Right lobe of liver (tissue), 4 donors: ENCODE measurements around the gene RNF212.

ENCODE experiments used
- CTCF ChIP-seq, 4 donors: fragments of 200-600 bp in 3 of 4; fragments of 450-650 bp in 1 of 4; IDR thresholded peaks; one replicate each; pipeline versions ENCODE4 v1.5.1 to v1.8.0; 2016 to 2022; ENCODE audit warnings: antibody characterized with exemption in 4 of 4, mild to moderate bottlenecking in 2 of 4
- POLR2A ChIP-seq: fragments of 450-650 bp; IDR thresholded peaks from one replicate; pipeline ENCODE4 v1.6.1; 2017; ENCODE audit warnings: antibody characterized with exemption, mild to moderate bottlenecking
- donor health status: DM: no; HTN: no; CAD: no.
- donor health status: DM: no; HTN: no; CAD: no.
- donor health status: DM: no; HTN: yes; CAD: no.

- TF ChIP-seq POLR2A (no peak), CTCF (IDR thresholded peaks at IDR 0.05) (no peak)
These were observed 57.4 kb downstream of the RNF212 start for GRCh38 chr4:1055721-1056590.
